HG03066 (cell line): ENCODE measurements around the gene SMIM29.

Source experiments
- ATAC-seq: cut with Tn5 transposase; IDR thresholded peaks from one replicate; pipeline ENCODE4 v1.9.1; 2021; ENCODE audit warnings: low read depth; ENCODE audit not compliant: unreplicated experiment

Gene SMIM29

DNA sequence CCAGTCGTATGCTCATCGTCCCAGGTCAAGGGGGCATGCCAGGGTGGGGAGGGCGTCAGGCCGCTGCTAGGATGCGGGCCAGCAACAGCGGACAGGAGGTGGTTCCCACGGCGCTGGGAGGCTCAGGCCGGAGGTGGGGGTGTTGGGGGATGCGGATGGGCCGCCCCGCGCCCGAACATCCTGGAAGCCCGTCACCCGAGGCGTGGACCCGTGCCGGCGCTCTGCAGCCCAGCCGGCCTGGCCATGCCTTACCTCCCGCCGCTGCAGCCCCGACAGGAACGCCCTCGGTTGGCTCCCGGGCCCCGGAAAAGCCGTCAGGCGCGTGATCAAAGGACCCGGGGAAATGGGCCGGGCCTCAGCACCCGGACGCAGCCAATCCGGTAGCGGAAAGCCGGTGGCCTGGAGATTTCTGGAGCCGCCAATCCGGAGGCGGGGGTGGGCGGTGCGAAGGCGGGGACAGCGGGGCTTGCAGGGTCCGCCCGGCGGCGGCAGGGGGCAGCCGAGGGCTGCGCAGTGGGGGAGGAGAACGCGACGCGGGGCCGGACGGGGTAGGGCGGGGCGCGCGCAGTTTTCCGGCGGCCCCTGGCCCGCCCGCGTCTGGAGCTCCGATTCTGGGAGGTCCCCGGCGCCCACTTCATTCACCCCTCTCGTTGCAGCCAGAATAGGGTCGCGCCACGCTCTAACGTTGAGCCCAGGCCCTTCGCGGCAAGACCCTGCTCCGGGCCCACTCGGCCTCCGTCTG, at the start of gene SMIM29:
TSS of gene SMIM29 (minus strand) at position 280 of the 742 bp plus-strand sequence. CDS start 1,215 bp downstream, outside the sequence.
- ATAC-seq: peak; percentile 70

GRCh38 chr6:34295721-34296120, 46.9 kb upstream of the SMIM29 start:
- ATAC-seq: peak; percentile 79

DNA sequence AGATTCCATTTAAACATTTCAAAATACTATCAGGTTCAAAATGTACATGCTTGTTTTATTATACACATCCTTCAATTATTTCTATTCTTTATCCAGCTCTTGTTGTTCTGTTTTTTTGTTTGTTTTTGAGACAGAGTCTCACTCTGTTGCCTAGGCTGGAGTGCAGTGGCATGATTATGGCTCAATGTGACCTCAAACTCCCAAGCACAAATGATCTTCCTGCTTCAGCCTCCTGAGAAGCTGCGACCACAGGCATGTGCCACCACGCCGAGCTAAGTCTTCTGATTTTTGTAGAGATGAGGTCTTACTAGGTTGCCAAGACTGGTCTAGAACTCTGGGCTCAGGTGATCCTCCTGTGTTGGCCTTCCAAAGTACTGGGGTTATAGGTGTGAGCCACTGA, 44.1 kb upstream of the SMIM29 start:
- no peak for ATAC-seq

DNA sequence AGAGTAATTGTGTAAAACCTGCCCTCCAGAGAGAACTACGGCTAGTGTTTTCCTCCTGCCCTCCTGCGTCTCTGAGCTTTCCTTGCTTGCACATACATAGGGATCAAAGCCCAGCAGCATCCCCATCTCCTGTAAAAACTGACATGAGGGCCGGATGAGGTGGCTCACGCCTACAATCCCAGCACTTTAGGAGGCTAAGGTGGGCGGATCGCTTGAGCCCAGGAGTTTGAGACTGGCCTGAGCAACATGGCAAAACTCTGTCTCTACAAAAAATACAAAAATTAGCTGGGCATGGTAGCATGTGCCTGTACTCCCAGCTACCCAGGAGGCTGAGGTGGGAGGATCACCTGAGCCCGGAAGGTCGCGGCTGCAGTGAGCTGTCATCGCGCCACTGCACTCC, 40.3 kb upstream of the SMIM29 start:
- ATAC-seq: no peak

GRCh38 chr6:34288581-34288980, 39.8 kb upstream of the SMIM29 start:
- ATAC-seq: no peak

- no peak for ATAC-seq
Observed at GRCh38 chr6:34285448-34286164, 36.8 kb upstream of the SMIM29 start.

DNA sequence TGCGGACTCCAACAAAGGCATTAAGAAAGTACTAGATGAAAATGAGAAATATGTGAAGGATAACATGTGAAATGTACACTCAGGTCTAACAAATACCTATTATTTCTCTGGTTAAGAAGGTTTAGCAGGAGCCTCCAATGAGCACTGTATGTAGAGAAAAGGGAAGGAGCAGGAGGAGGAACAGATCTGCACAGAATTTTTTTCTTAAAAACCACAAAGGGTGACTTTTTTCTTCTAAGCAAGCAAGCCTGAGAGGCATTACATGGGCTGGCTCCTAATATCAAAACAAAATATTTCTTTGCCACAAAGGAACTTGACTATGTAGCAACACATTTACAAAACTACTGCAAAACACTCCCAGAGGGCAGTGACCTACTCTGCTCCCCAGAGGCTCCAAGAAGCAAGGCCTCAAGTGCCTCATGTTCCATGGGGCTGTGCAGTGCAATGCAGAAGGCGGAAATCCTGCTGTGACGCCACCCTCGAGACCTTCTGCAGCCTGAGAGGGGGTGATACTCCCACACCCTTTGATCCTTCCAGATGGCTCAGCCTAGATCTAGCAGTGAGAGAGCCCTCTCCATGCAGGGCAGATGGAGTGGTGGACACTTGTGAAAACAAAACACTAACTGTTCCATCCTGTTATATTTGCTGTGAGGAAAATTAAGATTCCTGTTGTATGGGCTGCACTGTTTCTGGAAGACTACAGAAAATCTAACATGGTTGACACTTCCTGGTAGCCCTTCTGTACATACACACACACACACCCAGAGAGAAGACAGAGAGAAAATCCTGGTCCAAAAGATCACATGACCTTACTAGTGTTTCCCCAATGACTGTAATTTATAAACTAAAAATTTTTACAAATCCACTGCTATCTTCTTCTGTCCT, 36.0 kb upstream of the SMIM29 start:
- no peak for ATAC-seq

- no peak for ATAC-seq
Observed at GRCh38 chr6:34281702-34282334, 33.0 kb upstream of the SMIM29 start.

GRCh38 chr6:34280216-34280615, 31.4 kb upstream of the SMIM29 start:
- no peak for ATAC-seq

DNA sequence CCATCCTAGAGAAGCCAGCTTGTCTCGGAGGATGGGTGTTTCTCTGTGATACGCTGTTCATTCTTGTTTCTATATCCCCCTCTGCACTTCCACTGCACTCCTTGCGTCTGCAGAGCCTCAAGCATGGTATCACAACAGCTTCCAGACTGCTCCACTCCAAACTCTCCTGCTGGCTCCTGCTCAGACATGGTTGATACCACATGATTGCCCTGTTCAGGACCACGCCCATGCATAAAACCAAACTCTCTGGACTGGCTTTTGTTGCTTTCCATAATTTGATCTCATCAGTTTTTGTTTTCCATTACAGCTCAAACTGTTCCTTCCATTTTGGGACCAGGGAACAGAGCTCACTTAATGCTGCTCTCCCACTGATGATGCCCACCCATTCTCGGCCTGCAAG, 30.0 kb upstream of the SMIM29 start:
- no peak for ATAC-seq

- no peak for ATAC-seq
Observed at GRCh38 chr6:34277763-34278112, 28.9 kb upstream of the SMIM29 start.

DNA sequence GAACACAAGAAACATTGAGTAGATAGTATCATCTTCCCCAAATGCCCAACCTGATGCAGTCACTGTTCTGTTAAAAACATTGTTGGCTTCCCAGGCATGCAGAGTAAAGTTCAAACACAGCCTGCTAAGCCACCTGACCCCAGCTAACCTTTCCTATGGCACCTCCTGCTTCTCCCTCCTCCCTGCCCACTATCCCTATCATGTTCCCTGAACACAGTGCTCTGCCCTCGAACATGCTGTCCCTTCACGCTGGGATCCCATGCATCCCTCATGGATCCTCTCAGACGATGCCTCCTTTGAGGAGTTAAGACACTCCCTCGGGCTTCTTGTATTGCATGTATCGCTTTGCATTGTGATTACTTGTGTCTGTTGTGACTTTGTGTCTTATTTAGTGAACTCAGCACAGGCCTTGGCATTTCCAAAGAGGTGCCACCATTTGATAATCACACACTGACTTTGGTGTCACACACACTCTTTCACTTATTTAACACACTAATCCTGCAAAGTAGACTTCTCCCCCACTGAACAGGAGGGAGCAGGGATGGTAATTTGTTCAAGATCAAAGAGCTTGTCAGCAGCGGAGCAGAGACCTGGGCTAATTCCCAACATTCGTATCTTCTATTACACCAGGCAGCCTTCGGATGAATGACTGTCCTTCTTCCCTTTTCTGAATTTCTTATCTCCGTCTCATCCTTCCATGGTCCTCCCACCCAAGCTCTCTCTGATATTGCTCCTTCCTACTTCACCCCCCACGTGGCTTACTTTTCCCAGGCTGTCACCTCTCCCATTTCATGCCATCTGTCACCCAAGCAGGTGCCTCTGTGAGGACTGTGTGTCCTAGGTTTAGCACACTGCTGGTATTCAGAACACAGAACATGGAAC, 28.3 kb upstream of the SMIM29 start:
- no peak for ATAC-seq

- ATAC-seq: no peak
Observed at GRCh38 chr6:34276191-34276590, 27.4 kb upstream of the SMIM29 start.

GRCh38 chr6:34275128-34275804, 26.5 kb upstream of the SMIM29 start:
- ATAC-seq: no peak

DNA sequence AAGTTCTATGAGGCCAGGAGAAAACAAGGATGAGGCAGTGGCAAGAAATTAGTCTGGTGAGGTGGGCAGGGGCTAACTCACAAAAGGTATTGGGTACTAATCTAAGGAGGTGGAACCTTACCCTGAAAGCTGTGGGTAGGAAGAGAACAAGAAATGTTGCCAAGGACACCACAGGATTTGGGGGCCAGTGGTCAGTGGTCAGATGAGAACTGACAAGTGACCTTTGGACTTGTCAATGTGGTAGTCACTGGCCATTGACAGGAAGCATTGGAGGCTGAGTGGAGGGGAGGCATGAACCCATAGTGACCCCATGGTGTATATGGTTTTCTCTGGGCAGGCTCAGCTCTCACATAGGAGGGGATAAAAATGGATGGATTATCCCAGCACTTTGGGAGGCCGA, 25.3 kb upstream of the SMIM29 start:
- ATAC-seq: no peak

DNA sequence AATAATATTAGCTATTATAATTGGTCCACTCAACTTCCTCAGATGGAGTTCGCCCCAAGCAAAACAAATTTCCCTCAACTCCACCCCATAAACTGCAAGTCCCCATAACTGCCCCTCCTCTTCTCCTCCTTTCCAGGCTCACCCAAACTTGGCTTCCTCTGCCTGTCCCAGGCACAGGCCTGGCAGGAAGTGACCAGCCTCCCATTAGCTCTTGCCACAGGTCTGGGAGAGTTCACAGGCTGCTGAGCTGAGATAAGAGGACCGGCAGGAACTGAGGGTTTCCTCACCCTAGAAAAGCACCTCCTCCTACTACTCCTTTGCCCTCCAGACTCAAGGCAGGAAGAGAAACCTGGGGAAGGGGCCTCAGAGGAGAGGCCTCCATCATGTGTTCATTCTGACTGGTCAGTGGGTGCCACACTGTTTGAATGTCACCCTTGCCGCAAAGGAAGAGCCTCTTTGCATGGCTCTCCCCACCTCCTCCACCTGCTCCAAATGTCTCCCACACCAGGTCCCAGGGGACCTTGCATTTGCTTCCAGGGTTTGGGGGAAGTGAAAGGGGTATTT, 24.5 kb upstream of the SMIM29 start:
- ATAC-seq: no peak

GRCh38 chr6:34272013-34272926, 23.5 kb upstream of the SMIM29 start:
- no peak for ATAC-seq
